Effector memory CD4-positive, alpha-beta T cell (primary cell): ENCODE measurements around the gene CELF2.

Source experiments
- DNase-seq, 3 donors: peaks; one replicate each; pipeline ENCODE4 v3.0.0-alpha.2; 2020
- H3K27ac ChIP-seq: 2 replicates; pipeline ENCODE4 v1.7.0; 2013; ENCODE audit warnings: mild to moderate bottlenecking, low read length, moderate library complexity; ENCODE audit not compliant: insufficient read depth, poor library complexity, severe bottlenecking
- H3K27me3 ChIP-seq: replicated peaks from 2 replicates; pipeline ENCODE4 v1.7.0; 2013; ENCODE audit warnings: mild to moderate bottlenecking, low read length; ENCODE audit not compliant: insufficient read depth, control insufficient read depth, poor library complexity, severe bottlenecking
- H3K36me3 ChIP-seq: 2 replicates; pipeline ENCODE4 v1.7.0; 2013; ENCODE audit warnings: mild to moderate bottlenecking, low read length, moderate library complexity; ENCODE audit not compliant: control insufficient read depth, insufficient read depth
- H3K4me1 ChIP-seq: 2 replicates; pipeline ENCODE4 v1.7.0; 2013; ENCODE audit warnings: low read length, mild to moderate bottlenecking; ENCODE audit not compliant: control insufficient read depth, insufficient read depth, poor library complexity, severe bottlenecking
- H3K4me3 ChIP-seq: 2 replicates; pipeline ENCODE4 v1.7.0; 2013; ENCODE audit warnings: low read length, low read depth, mild to moderate bottlenecking; ENCODE audit not compliant: insufficient read depth, poor library complexity, severe bottlenecking
- H3K9me3 ChIP-seq: 2 replicates; pipeline ENCODE4 v1.7.0; 2013; ENCODE audit warnings: mild to moderate bottlenecking, low read length, moderate library complexity; ENCODE audit not compliant: control insufficient read depth

The CELF2 gene

GRCh38 chr10:11209830-11210181, 192.1 kb downstream of the CELF2 start:
- no peak for DNase-seq
- no peaks in the 10 kb centered on the region for H3K9me3 ChIP-seq
- peak overlapping the region; percentile 60 for H3K27ac ChIP-seq
- peaks cover 46% of the 10 kb centered on the region for H3K36me3 ChIP-seq
- peak overlapping the region; percentile 16 for H3K4me3 ChIP-seq
- no peaks in the 10 kb centered on the region for H3K27me3 ChIP-seq
- peaks cover 72% of the 10 kb centered on the region for H3K4me1 ChIP-seq

- Histone ChIP-seq H3K9me3 (no peaks in the 10 kb centered on the region), H3K4me1 (peaks cover 71% of the 10 kb centered on the region), H3K27ac (peak overlapping the region; percentile 60), H3K36me3 (peaks cover 41% of the 10 kb centered on the region), H3K27me3 (no peaks in the 10 kb centered on the region), H3K4me3 (peak overlapping the region; percentile 16)
- DNase-seq = no peak
Observed at GRCh38 chr10:11210211-11210922, 192.7 kb downstream of the CELF2 start.

GRCh38 chr10:11212288-11213085, 194.8 kb downstream of the CELF2 start:
- no peaks in the 10 kb centered on the region for H3K27me3 ChIP-seq
- H3K27ac ChIP-seq = peak overlapping the region; percentile 36
- peaks cover 71% of the 10 kb centered on the region for H3K4me1 ChIP-seq
- no peaks in the 10 kb centered on the region for H3K9me3 ChIP-seq
- no peak for DNase-seq
- H3K36me3 ChIP-seq = peaks cover 41% of the 10 kb centered on the region
- H3K4me3 ChIP-seq = no peak overlapping the region

GRCh38 chr10:11213137-11213536, 195.5 kb downstream of the CELF2 start:
- no peaks in the 10 kb centered on the region for H3K27me3 ChIP-seq
- peaks cover 64% of the 10 kb centered on the region for H3K4me1 ChIP-seq
- no peak overlapping the region for H3K4me3 ChIP-seq
- H3K27ac ChIP-seq = no peak overlapping the region
- peaks cover 44% of the 10 kb centered on the region for H3K36me3 ChIP-seq
- DNase-seq = no peak
- no peaks in the 10 kb centered on the region for H3K9me3 ChIP-seq

GRCh38 chr10:11214407-11214806, 196.7 kb downstream of the CELF2 start:
- DNase-seq = no peak
- Histone ChIP-seq H3K4me3 (no peak overlapping the region), H3K9me3 (no peaks in the 10 kb centered on the region), H3K36me3 (peaks cover 56% of the 10 kb centered on the region), H3K27ac (no peak overlapping the region), H3K4me1 (peaks cover 59% of the 10 kb centered on the region), H3K27me3 (no peaks in the 10 kb centered on the region)

- H3K36me3 ChIP-seq = peaks cover 65% of the 10 kb centered on the region
Observed at GRCh38 chr10:11215471-11215870, 197.8 kb downstream of the CELF2 start.

GRCh38 chr10:11217521-11217920, 199.8 kb downstream of the CELF2 start:
- peaks cover 31% of the 10 kb centered on the region for H3K4me1 ChIP-seq
- H3K36me3 ChIP-seq = peaks cover 82% of the 10 kb centered on the region
- no peak overlapping the region for H3K4me3 ChIP-seq
- DNase-seq = no peak
- H3K27me3 ChIP-seq = no peaks in the 10 kb centered on the region
- H3K27ac ChIP-seq = peak overlapping the region; percentile 15
- H3K9me3 ChIP-seq = no peaks in the 10 kb centered on the region

More at GRCh38 chr10:11215471-11215870, 197.8 kb downstream of the CELF2 start:
- no peaks in the 10 kb centered on the region for H3K27me3 ChIP-seq
- H3K27ac ChIP-seq = no peak overlapping the region
- peaks cover 49% of the 10 kb centered on the region for H3K4me1 ChIP-seq
- no peak overlapping the region for H3K4me3 ChIP-seq
- no peak for DNase-seq
- H3K9me3 ChIP-seq = no peaks in the 10 kb centered on the region

GRCh38 chr10:11218395-11218794, 200.7 kb downstream of the CELF2 start:
- Histone ChIP-seq H3K9me3 (no peaks in the 10 kb centered on the region), H3K4me3 (no peak overlapping the region), H3K36me3 (peaks cover 86% of the 10 kb centered on the region), H3K4me1 (peaks cover 22% of the 10 kb centered on the region), H3K27ac (peak overlapping the region; percentile 28), H3K27me3 (no peaks in the 10 kb centered on the region)
- DNase-seq = no peak

- Histone ChIP-seq H3K4me1 (peaks cover 26% of the 10 kb centered on the region), H3K27ac (no peak overlapping the region), H3K27me3 (no peaks in the 10 kb centered on the region), H3K9me3 (no peaks in the 10 kb centered on the region), H3K36me3 (peaks cover 78% of the 10 kb centered on the region), H3K4me3 (no peak overlapping the region)
- DNase-seq = no peak
Observed at GRCh38 chr10:11219431-11219830, 201.8 kb downstream of the CELF2 start.

GRCh38 chr10:11223081-11223480, 205.4 kb downstream of the CELF2 start:
- H3K27me3 ChIP-seq = no peaks in the 10 kb centered on the region
- peaks cover 49% of the 10 kb centered on the region for H3K4me1 ChIP-seq
- H3K36me3 ChIP-seq = peaks cover 58% of the 10 kb centered on the region
- DNase-seq = no peak
- H3K4me3 ChIP-seq = no peak overlapping the region
- H3K9me3 ChIP-seq = no peaks in the 10 kb centered on the region
- no peak overlapping the region for H3K27ac ChIP-seq
